G401 (cell line): ENCODE results near the gene VAV3. TPM values are rescaled to one million over a fixed set of nuclear protein-coding genes. Genes with fewer than 3 reads are reported as not detected.

Source experiments
- DNase-seq: peaks from one replicate; pipeline ENCODE4 v3.0.0-alpha.2; 2015; ENCODE audit warnings: low spot score
- in situ Hi-C: cut with HindIII; loops from 2 replicates; pipeline ENCODE4 v1.10.0; 2016; ENCODE audit warnings: low sequenced_read_pairs, mixed read lengths
- total RNA-seq: library from RNA; depleted of rRNA; stranded (reverse); fragments of >200 nt; shearing (Covaris generic); gene quantifications from 2 replicates; pipeline ENCODE4 v1.2.3, GENCODE V29; 2014

The VAV3 gene
- total RNA-seq, 1 experiment from 2014 or later, result 0.34 TPM

- DNase-seq, result no peak
- in situ Hi-C loops, result no loop called here
These were observed 10.9 kb upstream of the VAV3 start for GRCh38 chr1:107975851-107976250.

GRCh38 chr1:107974090-107974489 is 9.1 kb upstream of the VAV3 start:
- in situ Hi-C loops, result no loop called here
- no peak for DNase-seq

GRCh38 chr1:107972391-107973180 is 7.6 kb upstream of the VAV3 start:
- in situ Hi-C loops, result no loop called here

GRCh38 chr1:107966550-107966949 is 1.6 kb upstream of the VAV3 start:
- no peak for DNase-seq
- in situ Hi-C loops, result no loop called here

More at GRCh38 chr1:107972391-107973180, 7.6 kb upstream of the VAV3 start:
- no peak for DNase-seq

GRCh38 chr1:107964336-107965109 is 457 bp downstream of the VAV3 start:
- peak; percentile 8 for DNase-seq
- in situ Hi-C loops, result no loop called here

GRCh38 chr1:107963601-107964335 is 1.2 kb downstream of the VAV3 start:
- peak; percentile 13 for DNase-seq
- in situ Hi-C loops, result no loop called here

- no peak for DNase-seq
- in situ Hi-C loops, result no loop called here
These were observed 2.0 kb downstream of the VAV3 start for GRCh38 chr1:107963008-107963407.

GRCh38 chr1:107954719-107955415 is 10.1 kb downstream of the VAV3 start:
- DNase-seq, result no peak
- in situ Hi-C loops, result no loop called here

GRCh38 chr1:107954126-107954525 is 10.9 kb downstream of the VAV3 start:
- DNase-seq, result no peak
- in situ Hi-C loops, result no loop called here

- no peak for DNase-seq
- in situ Hi-C loops, result no loop called here
These were observed 11.4 kb downstream of the VAV3 start for GRCh38 chr1:107953556-107953955.

GRCh38 chr1:107952989-107953388 is 12.0 kb downstream of the VAV3 start:
- in situ Hi-C loops, result no loop called here
- no peak for DNase-seq

GRCh38 chr1:107950464-107950863 is 14.5 kb downstream of the VAV3 start:
- in situ Hi-C loops, result no loop called here
- DNase-seq, result no peak

GRCh38 chr1:107949467-107950253 is 15.3 kb downstream of the VAV3 start:
- in situ Hi-C loops, result no loop called here
- no peak for DNase-seq

GRCh38 chr1:107946794-107947193 is 18.2 kb downstream of the VAV3 start:
- DNase-seq, result no peak
- in situ Hi-C loops, result no loop called here

- in situ Hi-C loops, result no loop called here
- no peak for DNase-seq
These were observed 21.3 kb downstream of the VAV3 start for GRCh38 chr1:107943694-107944093.

GRCh38 chr1:107942814-107943213 is 22.2 kb downstream of the VAV3 start:
- DNase-seq, result no peak
- in situ Hi-C loops, result no loop called here

- DNase-seq, result no peak
- in situ Hi-C loops, result no loop called here
These were observed 23.4 kb downstream of the VAV3 start for GRCh38 chr1:107941531-107941930.

GRCh38 chr1:107941123-107941522 is 23.9 kb downstream of the VAV3 start:
- no peak for DNase-seq
- in situ Hi-C loops, result no loop called here

- in situ Hi-C loops, result no loop called here
- DNase-seq, result no peak
These were observed 24.3 kb downstream of the VAV3 start for GRCh38 chr1:107940701-107941100.
